SU-DHL-6 (cell line): ENCODE data around the gene REM2.
"Not testable (repeated sequence)": the region's sequence is repeated elsewhere in the genome, so short reads cannot be mapped to it uniquely, and the experiment has no call there.

ENCODE experiments used
- H2AFZ ChIP-seq: fragments of 200-600 bp; sonication (generic); 2 replicates; pipeline ENCODE4 v1.6.1; 2014; ENCODE audit warnings: low read depth, mild to moderate bottlenecking, moderate library complexity, mixed read lengths, antibody characterized with exemption, low read length; ENCODE audit not compliant: severe bottlenecking
- H3F3A ChIP-seq: fragments of 200-600 bp; shearing (Covaris generic); 2 replicates; pipeline ENCODE4 v1.6.0; 2016; ENCODE audit warnings: antibody characterized with exemption, mild to moderate bottlenecking; ENCODE audit not compliant: insufficient read depth
- H3K27ac ChIP-seq: fragments of 200-600 bp; sonication (generic); 2 replicates; pipeline ENCODE4 v1.5.1; 2016; ENCODE audit warnings: low read depth, mild to moderate bottlenecking, low read length, moderate library complexity, mixed read lengths
- H3K27me3 ChIP-seq: fragments of 200-600 bp; sonication (generic), shearing (Covaris generic); 2 replicates; pipeline ENCODE4 v1.6.0; 2014; ENCODE audit warnings: mild to moderate bottlenecking, low read length
- H3K36me3 ChIP-seq: fragments of 200-600 bp; sonication (generic); 2 replicates; pipeline ENCODE4 v1.6.1; 2014; ENCODE audit warnings: mild to moderate bottlenecking, low read length, mixed read lengths
- H3K4me2 ChIP-seq: fragments of 300-600, 200-600 bp; shearing (Covaris generic), sonication (generic); 2 replicates; pipeline ENCODE4 v1.6.0; 2014; ENCODE audit warnings: low read length, low read depth, mild to moderate bottlenecking; ENCODE audit not compliant: poor library complexity, severe bottlenecking
- H3K4me3 ChIP-seq: fragments of 200-600 bp; sonication (generic); 2 replicates; pipeline ENCODE4 v1.5.1; 2014; ENCODE audit warnings: antibody characterized with exemption, low read length, mild to moderate bottlenecking, mixed read lengths; ENCODE audit not compliant: insufficient read depth, poor library complexity, severe bottlenecking
- H3K79me2 ChIP-seq: fragments of 200-600 bp; sonication (generic); 2 replicates; pipeline ENCODE4 v1.6.1; 2014; ENCODE audit warnings: mild to moderate bottlenecking, low read length, moderate library complexity; ENCODE audit not compliant: insufficient read depth
- H3K9ac ChIP-seq: fragments of 200-600 bp; sonication (generic); 2 replicates; pipeline ENCODE4 v1.7.0; 2014; ENCODE audit warnings: mild to moderate bottlenecking, low read length
- H3K9me2 ChIP-seq: fragments of 200-600 bp; sonication (generic); replicated peaks from 2 replicates; pipeline ENCODE4 v1.6.1; 2014; ENCODE audit warnings: low read length; ENCODE audit not compliant: insufficient read depth
- H3K9me3 ChIP-seq: fragments of 200-600 bp; sonication (generic); 2 replicates; pipeline ENCODE4 v1.6.1; 2014; ENCODE audit warnings: low read length, mixed read lengths; ENCODE audit not compliant: insufficient read depth
- H4K20me1 ChIP-seq: fragments of 200-600 bp; sonication (generic); 2 replicates; pipeline ENCODE4 v1.6.1; 2014; ENCODE audit warnings: low read depth, mild to moderate bottlenecking, antibody characterized with exemption, low read length, moderate library complexity, mixed read lengths
- EZH2phosphoT487 ChIP-seq: fragments of 200-600 bp; sonication (generic), shearing (Covaris generic); conservative IDR thresholded peaks from 2 replicates; pipeline ENCODE4 v1.6.1; 2018; ENCODE audit warnings: mild to moderate bottlenecking, antibody characterized with exemption, low read length, moderate library complexity, mixed read lengths
- TF ChIP-seq, protein P1 (sequence below): fragments of 200-600 bp; sonication (generic); IDR thresholded peaks from one replicate; pipeline ENCODE4 v1.5.1; 2017; ENCODE audit warnings: antibody characterized with exemption, mild to moderate bottlenecking, low read length, moderate library complexity; ENCODE audit not compliant: insufficient read depth, poor library complexity, severe bottlenecking

Gene REM2

DNA sequence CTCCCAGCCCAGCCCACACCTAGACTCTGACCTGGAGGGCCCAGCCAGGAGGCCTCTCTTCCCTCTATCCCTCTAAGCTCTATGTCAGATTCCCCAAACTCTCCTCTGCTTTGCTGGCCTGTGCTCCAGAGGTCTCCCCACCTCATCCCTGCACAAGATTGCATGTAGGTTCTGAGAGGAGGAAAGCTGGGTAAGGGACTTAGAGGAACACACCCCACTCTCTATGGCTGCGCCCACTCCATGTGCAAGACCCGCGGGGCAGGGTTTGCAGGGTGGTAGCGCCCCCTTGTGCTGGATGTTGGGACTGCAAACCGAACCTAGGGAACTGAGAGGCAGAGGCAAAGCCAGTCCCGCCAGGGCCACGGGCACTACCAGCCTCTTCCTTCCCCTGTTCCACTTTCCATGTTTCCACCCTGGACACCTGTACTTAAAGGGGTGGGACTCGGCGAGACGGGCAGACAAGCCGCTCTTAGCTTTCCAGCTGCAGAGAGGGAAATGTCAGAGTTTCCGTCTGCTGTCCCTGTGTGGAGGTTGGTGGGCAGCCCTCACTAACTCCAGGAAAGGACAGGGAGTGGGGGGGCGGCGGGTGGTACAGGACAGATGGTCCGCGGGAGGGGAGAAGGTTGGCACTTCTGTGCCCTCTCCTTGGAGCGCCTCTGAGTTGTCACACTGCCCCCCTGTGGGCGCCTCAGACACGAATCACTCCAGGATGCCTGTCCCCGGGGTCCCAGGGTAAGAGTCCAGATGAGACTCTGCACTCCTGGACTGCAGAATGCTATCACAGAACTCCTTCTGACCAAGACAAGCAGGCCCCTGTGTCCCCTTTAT is 29.9 kb upstream of the REM2 start:
- H3K9me3 ChIP-seq: no peaks in the 10 kb centered on the region
- no peaks in the 10 kb centered on the region for H3K27me3 ChIP-seq
- no peak overlapping the region; the same call in 1 of the 2 replicates for H3K27ac ChIP-seq
- no peaks in the 10 kb centered on the region for H3K36me3 ChIP-seq
- H3K79me2 ChIP-seq: no peaks in the 10 kb centered on the region
- H2AFZ ChIP-seq: peak overlapping the region; percentile 91
- peak overlapping the region; percentile 66 for H3K9ac ChIP-seq
- 0 out of 2 replicates have a peak, but pooled peaks cover 3% of the 10 kb centered on the region for H3F3A ChIP-seq
- TF ChIP-seq, protein P1, sequence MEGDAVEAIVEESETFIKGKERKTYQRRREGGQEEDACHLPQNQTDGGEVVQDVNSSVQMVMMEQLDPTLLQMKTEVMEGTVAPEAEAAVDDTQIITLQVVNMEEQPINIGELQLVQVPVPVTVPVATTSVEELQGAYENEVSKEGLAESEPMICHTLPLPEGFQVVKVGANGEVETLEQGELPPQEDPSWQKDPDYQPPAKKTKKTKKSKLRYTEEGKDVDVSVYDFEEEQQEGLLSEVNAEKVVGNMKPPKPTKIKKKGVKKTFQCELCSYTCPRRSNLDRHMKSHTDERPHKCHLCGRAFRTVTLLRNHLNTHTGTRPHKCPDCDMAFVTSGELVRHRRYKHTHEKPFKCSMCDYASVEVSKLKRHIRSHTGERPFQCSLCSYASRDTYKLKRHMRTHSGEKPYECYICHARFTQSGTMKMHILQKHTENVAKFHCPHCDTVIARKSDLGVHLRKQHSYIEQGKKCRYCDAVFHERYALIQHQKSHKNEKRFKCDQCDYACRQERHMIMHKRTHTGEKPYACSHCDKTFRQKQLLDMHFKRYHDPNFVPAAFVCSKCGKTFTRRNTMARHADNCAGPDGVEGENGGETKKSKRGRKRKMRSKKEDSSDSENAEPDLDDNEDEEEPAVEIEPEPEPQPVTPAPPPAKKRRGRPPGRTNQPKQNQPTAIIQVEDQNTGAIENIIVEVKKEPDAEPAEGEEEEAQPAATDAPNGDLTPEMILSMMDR: peak; percentile 83
- TF ChIP-seq EZH2phosphoT487: no peak
- peak overlapping the region; percentile 52 for H3K4me3 ChIP-seq
- H3K4me2 ChIP-seq: peak overlapping the region; percentile 89
- no peaks in the 10 kb centered on the region for H4K20me1 ChIP-seq
- no peaks in the 10 kb centered on the region for H3K9me2 ChIP-seq

DNA sequence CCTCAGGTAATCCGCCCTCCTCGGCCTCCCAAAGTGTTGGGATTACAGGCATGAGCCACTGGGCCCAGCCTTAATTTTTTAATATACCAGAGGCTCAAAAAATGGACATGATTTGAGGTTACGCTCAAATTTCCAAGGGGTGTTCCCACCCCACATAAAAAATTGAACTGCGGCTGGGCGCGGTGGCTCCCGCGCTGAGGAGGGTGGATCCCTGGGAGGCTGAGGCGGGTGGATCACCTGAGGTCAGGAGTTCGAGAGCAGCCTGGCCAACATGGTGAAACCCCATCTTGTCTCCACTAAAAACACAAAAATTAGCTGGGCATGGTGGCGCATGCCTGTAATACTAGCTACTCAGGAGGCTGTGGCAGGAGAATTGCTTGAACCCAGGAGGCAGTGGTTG is 28.7 kb upstream of the REM2 start:
- not testable (repeated sequence) for H4K20me1 ChIP-seq

DNA sequence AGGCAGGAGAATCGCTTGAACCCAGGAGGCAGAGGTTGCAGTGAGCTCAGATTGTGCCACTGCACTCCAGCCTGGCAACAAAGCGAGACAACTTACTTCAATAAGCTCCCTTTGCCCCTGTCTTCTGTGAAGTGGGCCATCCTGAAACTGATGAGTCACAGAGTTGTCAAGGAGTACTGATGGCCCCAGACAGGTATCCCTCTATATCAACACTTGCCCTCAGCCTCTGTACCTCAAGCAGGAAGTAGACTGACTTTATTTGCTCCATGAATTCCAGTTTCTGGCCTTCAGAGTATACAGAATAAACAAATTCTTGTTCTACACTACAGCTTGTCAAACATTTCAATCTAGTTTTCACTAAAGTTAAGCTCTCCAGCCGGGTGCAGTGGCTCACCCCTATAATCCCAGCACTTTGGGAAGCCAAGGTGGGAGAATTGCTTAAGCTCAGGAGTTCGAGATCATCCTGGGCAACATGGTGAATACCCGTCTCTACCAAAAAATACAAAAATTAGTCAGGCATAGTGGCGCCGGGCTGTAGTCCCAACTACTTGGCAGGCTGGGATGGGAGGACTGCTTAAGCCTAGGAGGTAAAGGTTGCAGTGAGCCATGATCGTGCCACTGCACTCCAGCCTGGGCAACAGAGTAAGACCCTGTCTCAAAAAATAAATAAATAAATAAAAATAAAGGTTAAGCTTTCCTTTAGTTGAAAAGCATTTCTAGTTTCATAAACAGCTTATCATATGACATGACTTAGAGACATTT is 27.9 kb upstream of the REM2 start:
- no peaks in the 10 kb centered on the region for H3K9me2 ChIP-seq
- no peak overlapping the region for H3K27ac ChIP-seq
- TF ChIP-seq, protein P1: no peak
- no peak for TF ChIP-seq EZH2phosphoT487
- no peak overlapping the region for H2AFZ ChIP-seq
- H3K9ac ChIP-seq: no peak overlapping the region
- no peak overlapping the region for H3K4me2 ChIP-seq
- H4K20me1 ChIP-seq: no peaks in the 10 kb centered on the region
- no peaks in the 10 kb centered on the region for H3K36me3 ChIP-seq
- H3K27me3 ChIP-seq: no peaks in the 10 kb centered on the region
- H3K79me2 ChIP-seq: no peaks in the 10 kb centered on the region
- no peaks in the 10 kb centered on the region for H3K9me3 ChIP-seq
- 0 out of 2 replicates have a peak, but pooled peaks cover 3% of the 10 kb centered on the region for H3F3A ChIP-seq
- no peak overlapping the region for H3K4me3 ChIP-seq

More for the DNA sequence above, 28.7 kb upstream of the REM2 start:
- H3K4me2 ChIP-seq, H3K36me3 ChIP-seq, H3K79me2 ChIP-seq, H2AFZ ChIP-seq, H3K9ac ChIP-seq, H3K9me3 ChIP-seq, H3K9me2 ChIP-seq, H3F3A ChIP-seq, H3K27ac ChIP-seq, H3K4me3 ChIP-seq, H3K27me3 ChIP-seq: not testable (repeated sequence)

DNA sequence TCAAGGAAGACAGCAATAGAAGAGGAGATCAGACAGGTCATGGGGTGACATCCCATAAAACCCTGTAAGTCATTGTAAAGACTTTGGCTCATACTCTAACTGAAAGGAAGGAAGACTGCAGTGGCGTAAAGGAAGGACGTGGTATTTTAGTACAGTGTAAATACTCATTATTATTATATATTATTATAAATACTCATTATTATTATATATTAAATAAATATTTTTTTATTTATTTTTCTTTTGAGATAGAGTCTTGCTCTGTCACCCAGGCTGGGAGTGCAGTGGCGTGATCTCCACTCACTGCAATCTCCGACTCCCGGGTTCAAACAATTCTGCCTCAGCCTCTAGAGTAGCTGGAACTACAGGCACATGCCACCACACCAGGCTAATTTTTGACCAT is 26.6 kb upstream of the REM2 start:
- no peaks in the 10 kb centered on the region for H4K20me1 ChIP-seq
- H3K9me3 ChIP-seq: no peaks in the 10 kb centered on the region
- no peaks in the 10 kb centered on the region for H3K79me2 ChIP-seq
- H3K4me3 ChIP-seq: no peak overlapping the region
- no peaks in the 10 kb centered on the region for H3K36me3 ChIP-seq
- no peak for TF ChIP-seq EZH2phosphoT487
- TF ChIP-seq, protein P1: no peak
- H3K27me3 ChIP-seq: no peaks in the 10 kb centered on the region
- no peak overlapping the region for H2AFZ ChIP-seq
- H3K9ac ChIP-seq: no peak overlapping the region
- H3K9me2 ChIP-seq: no peaks in the 10 kb centered on the region
- no peak overlapping the region for H3K27ac ChIP-seq
- 0 out of 2 replicates have a peak, but pooled peaks cover 3% of the 10 kb centered on the region for H3F3A ChIP-seq
- no peak overlapping the region for H3K4me2 ChIP-seq

DNA sequence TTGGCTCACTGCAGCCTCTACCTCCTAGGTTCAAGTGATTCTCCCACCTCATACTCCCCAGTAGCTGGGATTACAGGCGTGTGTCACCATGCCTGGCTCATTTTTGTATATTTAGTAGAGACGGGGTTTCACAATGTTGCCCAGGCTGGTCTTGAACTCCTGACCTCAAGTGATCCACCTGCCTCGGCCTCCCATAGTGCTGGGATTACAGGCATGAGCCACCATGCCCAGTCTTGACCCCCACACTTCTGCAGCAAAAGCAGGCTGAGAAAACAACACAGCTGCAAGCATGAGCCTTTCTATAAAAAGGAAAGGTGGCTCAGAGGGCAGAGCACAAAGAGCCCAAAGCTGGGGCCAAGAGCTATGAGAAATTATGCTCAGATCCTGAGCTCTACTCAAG is 22.6 kb upstream of the REM2 start:
- not testable (repeated sequence) for H3K9me3 ChIP-seq, H3K27ac ChIP-seq, H3K9ac ChIP-seq, H3K36me3 ChIP-seq, H3K4me3 ChIP-seq, H3K27me3 ChIP-seq, H3F3A ChIP-seq, H3K79me2 ChIP-seq, H2AFZ ChIP-seq, H3K4me2 ChIP-seq, H4K20me1 ChIP-seq, H3K9me2 ChIP-seq
